Measurements from ENCODE around the gene NEUROD4. TPM values are rescaled to one million over a fixed set of nuclear protein-coding genes. Genes with fewer than 3 reads are reported as not detected.

Gene NEUROD4
- total RNA-seq, 1 donor from 2014 or later = not detected

DNA sequence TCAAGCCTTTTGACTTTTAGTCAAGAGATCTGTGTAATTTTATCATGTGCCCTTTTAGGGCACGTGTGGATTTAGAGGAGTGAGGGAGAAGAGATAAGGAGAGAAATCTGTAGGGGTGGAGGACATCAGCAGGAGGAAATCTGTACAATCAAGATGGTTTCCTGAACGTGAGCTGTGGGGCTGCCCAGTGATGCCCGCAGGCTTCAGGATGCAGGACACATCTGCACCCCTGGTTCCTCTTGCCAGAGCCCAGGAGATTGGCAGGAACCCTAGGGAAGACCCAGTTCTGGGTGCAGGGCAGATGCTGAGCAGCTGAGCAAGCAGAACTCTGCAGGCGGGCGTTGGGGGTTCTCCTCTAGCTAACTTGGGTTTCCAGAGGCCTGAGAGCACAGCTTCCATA lies 23.6 kb upstream of the NEUROD4 start:
- intact Hi-C loops (cut with DNase I) = no loop called here
- no peak for DNase-seq (ENCODE audit: low spot score)

DNA sequence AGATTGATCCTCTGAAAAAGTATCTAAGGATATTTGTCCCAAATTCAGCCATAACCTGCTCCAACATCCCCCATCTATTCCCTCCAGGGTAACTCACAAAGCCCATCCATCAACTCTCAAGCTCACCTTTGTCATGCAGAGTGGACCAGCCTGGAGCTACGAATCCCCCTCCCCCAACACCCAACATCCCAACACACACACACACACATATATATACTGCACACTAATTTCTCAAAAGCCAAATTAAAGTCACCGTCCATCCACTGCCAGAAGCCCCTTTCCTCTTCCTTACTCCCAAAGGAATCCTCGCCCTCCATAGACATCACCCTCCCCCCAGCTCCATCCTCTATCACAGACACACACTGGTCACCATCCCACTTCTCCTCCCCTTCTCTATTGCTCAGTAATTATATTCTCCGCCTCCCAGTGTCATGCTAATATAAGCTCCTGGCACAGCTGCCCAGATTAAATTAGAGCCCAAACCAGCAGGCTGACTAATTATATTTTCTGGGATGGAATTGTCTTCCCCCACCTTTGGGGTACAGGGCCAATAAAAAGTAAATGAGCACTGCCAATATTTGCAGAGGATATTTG lies 21.7 kb upstream of the NEUROD4 start:
- no peak for DNase-seq (ENCODE audit: low spot score)
- intact Hi-C loops (cut with DNase I) = no loop called here

DNA sequence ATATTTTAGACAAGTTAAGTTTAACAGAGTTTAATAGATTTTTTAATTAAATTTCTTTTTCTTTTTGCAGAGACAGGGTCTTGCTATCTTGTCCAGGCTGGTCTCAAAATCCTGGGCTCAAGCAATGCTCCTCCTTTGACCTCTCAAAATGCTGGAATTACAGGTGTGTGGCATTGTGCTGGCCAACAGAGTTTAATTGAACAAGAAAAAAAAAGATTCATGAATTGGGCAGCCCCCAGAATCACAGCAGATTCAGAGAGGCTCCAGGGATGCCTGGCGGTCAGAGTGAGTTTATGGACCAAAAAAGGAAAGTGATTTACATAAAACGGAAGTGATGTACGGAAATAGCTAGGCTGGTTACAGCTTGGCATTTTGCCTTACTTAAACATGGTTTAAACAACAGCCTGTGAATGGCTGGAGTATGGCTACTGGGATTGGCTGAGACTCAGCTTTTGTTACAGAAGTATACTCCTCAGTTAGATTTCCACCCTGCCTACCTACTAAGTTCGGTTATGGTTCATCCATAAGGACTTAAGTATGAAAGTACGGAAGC lies 20.7 kb upstream of the NEUROD4 start:
- DNase-seq (ENCODE audit: low spot score) = no peak
- intact Hi-C loops (cut with DNase I) = no loop called here

DNA sequence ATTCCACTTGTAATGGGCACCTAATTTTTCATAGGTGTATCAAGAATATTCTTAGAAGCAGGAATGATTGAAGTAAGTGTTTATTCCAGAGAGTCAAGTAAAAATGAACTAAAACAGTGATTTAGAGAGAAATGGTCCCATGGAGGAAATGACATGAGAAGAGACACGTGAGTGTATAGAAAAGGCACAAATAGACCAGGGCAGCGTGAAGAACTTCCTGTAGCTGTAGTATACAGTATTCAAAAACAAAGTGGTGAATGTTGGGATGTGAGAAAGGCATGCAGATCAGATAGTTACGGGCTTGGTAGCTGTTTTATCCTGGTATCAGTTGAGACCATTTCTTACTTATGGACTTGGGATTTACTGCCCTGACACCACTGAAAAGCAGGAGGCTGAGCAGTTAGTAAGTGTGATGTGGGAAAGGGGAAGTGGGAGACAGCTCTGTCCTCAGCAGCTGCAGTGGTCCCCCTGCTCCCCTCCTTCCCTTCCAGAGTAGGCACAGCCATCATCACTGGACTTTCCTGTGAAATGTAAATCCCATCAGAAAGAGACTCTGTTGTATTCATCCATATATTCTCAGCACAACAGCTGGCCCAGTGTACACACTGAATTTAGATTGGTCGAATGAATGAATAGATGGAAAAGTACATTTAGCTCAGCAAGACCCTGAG lies 18.4 kb upstream of the NEUROD4 start:
- intact Hi-C loops (cut with DNase I) = no loop called here
- no peak for DNase-seq (ENCODE audit: low spot score)

DNA sequence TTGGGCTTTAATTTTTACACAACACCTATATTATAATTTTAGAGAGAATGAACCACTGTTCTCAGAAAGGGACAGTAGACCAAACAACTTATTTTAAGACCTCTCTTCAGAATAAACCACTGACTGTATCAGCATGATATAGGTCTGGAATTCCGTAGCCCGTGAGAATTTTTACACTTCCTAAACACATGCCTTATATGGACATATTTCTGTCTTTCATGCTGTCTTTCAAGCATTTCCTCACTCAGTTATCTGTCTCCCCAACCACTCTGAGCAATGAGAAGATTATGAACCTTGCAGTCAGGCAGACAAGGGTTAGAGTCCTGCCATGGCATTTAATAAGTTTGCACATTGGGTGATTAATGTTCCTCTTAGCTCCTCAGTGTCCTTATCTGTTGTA lies 17.4 kb upstream of the NEUROD4 start:
- DNase-seq (ENCODE audit: low spot score) = no peak
- intact Hi-C loops (cut with DNase I) = no loop called here

DNA sequence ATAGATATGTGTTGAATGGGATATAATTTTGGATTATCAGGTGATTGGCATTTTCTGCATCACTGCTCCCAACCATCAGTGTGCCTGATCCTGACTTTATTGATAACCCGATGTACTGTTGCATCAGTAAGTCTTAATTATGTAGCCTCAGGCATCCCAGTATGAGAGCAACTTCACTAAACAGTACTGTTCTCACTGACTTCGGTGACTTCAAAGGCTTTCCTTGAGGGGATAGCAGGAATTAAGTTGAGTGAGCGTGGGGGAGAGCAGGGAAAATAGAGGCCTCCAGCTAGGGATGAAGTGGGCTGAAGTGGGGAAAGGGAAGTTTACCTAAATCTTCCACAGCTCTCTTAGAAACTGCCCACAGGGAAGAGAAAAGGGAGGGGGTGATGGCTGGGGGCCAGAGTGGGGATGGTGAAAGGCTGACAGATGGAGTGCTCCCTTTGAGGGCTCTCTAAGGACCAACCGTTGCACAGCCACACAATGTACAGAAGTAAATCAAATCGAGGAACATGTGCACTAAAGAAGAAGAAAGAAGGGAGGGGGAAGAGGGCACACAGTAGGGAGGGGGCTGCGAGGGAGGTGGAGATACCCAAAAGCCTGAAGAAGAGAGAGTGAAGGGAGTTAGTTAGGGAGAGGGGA lies 10.7 kb upstream of the NEUROD4 start:
- intact Hi-C loops (cut with DNase I) = no loop called here

DNA sequence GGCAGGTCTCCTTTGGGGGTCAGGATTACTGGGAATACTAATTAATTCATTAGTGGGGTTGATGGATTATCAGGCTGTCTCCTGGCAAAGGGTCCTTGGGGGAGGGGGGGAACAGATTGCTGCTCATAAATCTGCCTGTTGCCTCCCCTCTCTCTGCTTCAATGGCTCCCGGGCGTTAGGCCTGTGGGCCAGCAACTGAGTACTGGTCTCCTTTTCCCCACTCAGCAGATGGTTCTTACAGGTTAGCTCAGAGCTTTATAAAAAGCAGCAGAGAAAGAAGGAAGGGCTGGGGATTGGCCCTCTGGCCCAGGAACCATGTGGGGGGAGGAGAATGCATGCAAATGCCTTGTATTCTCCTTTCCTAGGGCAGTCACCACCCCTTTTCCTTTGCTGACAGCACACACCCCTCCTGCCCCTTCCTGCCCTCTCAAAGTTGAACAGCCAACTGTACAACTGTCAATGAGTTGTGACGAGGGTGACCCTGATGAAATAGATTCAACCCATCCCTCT lies 2.3 kb upstream of the NEUROD4 start:
- DNase-seq (ENCODE audit: low spot score) = no peak
- intact Hi-C loops (cut with DNase I) = no loop called here

More for the DNA sequence above, 10.7 kb upstream of the NEUROD4 start:
- DNase-seq (ENCODE audit: low spot score) = no peak

DNA sequence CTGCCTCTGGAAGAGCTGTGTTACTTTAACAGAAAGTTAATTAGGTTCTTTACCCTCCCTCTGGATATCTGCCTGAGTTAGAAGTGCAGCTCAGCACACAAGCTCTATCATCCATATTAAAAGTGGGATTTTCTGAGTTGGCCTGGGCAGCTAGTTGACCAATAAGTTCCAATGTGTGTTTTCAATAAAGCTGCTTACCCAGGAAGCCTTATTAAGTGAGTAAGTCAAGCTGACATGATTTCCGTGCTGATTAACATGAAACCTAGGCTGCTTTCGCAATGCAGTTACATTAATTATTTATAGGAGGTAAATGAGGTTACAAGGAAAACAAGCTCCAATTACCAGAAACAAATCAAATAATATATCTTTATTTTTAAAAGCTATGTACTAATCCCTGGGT lies 4.8 kb downstream of the NEUROD4 start:
- no peak for DNase-seq (ENCODE audit: low spot score)
- intact Hi-C loops (cut with DNase I) = no loop called here

DNA sequence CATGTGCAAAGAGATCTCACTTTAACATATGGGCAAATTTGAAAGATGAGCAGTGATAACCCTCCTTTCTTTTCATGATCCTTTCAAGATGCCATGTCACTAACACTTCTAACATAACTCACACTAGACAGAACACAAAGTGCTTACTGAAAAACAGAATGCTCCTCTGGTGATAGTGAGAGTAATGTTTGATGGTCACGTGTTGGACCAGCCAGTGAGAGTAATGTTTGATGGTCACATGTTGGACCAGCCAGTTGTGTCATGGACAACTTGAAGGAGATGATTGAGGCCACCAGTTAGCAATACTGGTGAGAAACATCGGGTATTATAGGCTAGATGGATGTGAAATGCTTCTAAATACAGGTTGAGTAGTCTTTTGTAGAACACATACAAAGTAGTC lies 5.7 kb downstream of the NEUROD4 start:
- no peak for DNase-seq (ENCODE audit: low spot score)
- intact Hi-C loops (cut with DNase I) = no loop called here

DNA sequence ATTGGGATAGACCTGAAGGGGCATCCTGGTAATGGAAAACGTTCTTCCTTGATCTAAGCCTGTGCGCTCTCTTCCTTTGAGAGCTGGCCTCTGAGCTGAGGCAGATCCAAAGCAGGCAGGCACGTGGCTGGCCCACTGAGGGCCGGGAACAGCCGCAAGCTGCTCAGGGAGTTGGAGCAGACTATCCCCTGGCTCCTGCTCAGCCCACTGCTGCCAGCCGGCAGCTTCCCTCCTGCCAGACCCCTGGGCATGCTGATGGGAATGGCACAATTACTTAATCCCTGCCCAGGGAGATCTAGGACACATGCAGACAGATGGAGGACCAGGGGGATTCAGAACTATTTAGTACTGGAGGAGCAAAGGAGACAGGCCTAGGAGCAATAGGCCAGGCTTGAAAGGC lies 14.4 kb downstream of the NEUROD4 start:
- DNase-seq (ENCODE audit: low spot score) = no peak
- intact Hi-C loops (cut with DNase I) = no loop called here

DNA sequence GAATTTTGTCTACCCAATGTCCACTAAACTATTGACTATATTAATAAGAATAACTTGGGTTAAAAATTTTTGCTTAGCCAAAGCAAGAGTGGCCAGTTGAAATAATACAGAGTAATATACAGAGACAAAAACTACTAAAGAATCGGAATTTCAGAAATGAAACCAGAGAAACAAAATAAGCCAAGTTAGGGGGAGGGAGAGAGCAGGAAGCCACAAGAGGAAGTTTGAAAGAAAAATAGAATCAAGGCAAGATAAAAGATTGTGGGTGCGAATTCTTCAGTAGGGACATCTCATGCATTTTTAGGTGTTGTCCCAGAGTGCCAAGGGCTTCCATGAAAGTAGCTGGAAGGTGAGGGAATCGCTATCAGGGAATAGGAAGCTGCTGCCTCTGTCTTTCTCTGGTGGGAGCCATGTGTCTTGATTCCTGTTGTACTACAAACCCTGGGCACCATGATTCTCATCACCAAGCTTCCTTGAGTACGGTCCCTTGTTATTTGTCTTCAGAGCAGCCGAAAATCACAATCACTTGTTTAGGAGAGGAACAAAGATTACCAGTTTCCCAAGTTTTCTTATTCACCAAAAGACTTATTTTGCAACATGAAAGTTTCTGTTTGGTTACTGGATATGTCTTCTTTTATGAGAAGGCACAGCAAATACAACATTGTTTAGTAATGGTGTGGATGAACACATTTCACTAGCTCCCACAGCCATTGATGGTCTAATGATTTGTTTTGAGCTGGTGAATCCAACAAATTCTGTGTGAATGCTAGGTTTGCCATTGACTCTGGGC lies 16.7 kb downstream of the NEUROD4 start:
- intact Hi-C loops (cut with DNase I) = no loop called here

DNA sequence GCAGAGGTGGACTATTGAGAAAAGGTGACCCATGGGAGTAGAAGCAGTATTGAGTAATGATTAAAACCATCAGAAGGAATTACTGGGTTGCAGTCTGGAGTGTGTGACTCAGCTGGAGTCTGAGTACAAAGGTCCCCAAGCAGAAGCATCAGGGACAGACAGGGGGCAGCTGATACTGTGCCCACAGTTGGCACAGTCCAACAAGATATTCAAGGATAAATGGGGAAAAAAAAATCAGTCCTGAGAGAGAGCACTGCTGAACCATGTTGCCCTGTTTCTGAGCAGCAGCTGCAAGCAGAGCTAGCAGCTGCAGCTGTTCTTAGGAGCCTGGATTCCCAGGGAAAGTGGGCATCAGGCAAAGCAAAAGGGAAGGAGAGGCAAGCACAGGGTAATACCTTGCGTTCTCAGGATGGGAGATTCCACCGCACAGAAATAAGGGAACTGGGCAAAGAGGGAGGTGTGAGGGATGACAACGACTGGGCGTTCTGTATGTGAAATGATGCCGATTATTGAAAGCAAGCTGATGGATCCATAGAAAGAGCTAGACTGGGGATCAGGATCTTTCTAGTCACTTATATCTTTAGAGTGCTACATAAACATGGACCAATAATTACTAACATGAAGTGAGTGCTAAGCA lies 17.7 kb downstream of the NEUROD4 start:
- intact Hi-C loops (cut with DNase I) = no loop called here
- no peak for DNase-seq (ENCODE audit: low spot score)

More for the DNA sequence above, 16.7 kb downstream of the NEUROD4 start:
- no peak for DNase-seq (ENCODE audit: low spot score)

DNA sequence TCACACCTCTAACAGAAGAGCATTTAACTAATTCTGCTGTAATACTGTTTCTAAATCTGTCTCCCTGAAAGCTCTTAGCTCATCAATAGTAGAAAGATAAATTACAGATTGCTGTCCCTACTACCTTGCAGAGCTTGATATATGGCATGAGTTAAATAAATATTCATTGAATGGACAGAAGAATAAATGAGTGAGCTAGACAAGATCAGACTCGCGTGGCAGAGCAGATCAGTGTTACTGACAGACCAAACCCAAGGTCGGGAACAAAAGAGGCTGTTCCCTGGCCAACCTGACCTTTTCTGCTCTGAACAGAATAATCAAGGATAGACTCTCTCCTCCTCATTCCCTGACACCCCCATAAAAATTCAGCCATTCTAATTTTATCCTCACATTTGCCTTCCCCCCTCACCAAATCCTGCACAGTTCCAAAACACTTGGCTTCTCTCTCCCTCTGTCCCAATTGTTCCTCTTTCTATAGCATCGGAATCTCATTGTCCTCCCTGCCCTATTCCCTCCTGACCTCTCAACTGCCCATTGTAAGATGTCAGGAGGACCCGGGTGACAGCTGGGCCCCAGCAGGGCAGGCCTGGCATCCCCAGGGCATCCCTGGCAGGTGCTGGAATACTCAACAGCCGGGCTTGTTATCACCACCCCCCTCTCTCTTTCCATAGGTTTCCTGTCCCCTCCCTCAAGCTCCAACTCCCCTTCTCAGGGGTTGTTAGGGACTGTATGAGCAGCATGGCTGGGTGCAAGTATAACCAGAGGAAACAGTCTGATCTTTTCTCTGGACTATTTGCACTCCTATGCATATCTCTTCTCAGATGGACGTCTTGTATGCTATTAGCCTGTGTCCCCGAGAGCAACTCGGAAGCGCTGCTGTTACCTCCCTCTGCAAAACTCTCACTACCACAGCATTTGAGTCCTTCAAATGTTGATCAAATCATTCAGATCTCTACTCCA lies 19.9 kb downstream of the NEUROD4 start:
- no peak for DNase-seq (ENCODE audit: low spot score)
- intact Hi-C loops (cut with DNase I) = no loop called here

DNA sequence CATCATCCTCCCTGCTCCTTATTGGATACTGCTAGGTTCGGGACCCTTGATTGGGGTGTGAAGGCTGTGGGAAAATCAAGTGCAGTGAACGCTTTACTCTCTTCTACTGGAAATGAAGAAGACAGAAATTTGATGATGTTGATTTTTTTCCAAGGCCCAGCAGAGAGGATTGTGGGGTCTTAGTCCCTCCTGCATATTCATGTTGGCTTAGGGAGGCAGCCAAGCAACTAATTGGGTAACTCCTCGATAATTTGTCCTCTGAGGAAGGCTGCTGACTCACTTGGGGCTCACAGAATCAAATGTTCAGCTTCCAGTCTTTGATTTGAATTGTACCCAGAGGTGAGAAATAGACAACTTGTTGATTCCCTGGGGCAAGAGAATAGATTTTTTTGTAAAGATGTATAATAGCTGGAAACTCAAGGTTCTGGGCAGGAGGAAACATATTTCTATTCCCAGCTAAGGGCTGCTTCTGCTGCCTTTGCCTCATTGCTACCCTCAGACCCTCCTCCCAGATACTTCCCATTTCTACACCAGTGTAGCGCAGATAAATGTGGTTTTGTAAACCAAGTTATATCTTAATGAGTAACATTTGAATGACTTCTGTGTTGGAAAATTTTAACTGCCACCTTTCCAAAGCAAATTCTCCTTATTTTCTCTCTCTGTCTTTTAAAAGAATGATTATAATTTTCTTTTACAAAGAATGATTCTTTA lies 21.7 kb downstream of the NEUROD4 start:
- DNase-seq (ENCODE audit: low spot score) = no peak
- intact Hi-C loops (cut with DNase I) = no loop called here

DNA sequence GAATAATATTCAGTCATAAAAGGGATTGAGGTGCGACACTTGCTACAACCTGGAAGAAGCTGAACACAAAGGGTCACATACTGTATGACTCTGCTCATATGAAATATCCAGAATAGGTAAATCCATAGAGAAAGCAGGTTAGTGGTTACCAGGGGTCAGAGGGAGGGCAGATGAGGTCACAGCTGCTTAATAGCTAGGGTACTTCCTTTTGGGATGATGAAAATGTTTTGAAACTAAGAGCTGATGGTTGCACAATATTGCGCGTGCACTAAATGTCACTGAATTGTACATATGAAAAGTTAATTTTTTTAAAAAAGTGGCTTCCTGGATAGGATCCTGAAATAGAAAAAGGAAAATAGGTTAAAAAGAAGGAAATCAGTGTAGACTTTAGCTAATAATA lies 23.8 kb downstream of the NEUROD4 start:
- DNase-seq (ENCODE audit: low spot score) = no peak
- intact Hi-C loops (cut with DNase I) = no loop called here

DNA sequence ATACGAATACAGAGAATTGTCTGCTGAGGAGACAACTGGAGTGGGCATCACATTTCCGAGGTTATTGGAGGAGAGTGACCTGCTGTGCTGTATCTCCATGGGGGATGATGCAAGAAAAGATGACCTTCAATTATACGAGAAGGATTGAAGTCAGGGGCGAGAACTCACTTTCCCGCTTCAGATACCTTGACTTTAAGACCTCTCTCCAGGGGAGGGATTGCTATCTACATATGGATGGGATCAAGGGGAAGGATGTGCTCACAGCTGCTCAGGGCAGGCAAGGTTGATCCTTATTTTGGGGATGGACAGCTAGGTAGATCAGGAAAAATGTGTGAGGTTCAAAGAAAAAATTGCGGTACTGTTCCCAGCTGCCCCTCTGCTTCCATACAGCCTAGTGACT lies 24.4 kb downstream of the NEUROD4 start:
- no peak for DNase-seq (ENCODE audit: low spot score)
- intact Hi-C loops (cut with DNase I) = no loop called here

DNA sequence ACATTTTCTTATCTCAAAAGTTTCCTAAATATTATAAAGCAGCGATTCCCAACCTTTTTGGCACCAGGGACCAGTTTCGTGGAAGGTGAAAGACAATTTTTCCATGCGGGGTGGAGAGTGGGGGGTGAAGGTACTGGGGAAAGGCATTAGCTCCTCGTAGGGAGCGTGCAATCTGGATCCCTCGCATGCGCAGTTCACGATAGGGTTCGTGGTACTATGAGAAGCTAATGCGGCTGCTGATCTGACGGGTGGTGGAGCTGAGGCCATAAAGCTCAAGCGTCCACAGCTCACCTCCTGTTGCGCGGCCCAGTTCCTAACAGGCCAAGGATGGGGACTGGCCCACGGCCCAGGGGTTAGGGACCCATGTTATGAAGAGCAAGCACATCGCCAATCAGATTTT lies 29.9 kb downstream of the NEUROD4 start:
- no peak for DNase-seq (ENCODE audit: low spot score)
- intact Hi-C loops (cut with DNase I) = no loop called here

All from cardiac septum (tissue), 1 donor.